22Rv1 (cell line): ENCODE data around the gene RAC3.

Experiments used
- H3K27ac ChIP-seq: fragments of 450-650 bp; 2 replicates; pipeline ENCODE4 v1.5.1; 2017
- ZFX ChIP-seq: fragments of 450-650 bp; IDR thresholded peaks from 2 replicates; pipeline ENCODE4 v1.6.1; 2017; ENCODE audit warnings: antibody characterized with exemption, borderline replicate concordance
- TF ChIP-seq, protein P1 (sequence below): fragments of 450-650 bp; IDR thresholded peaks from 2 replicates; pipeline ENCODE4 v1.5.1; 2017; ENCODE audit warnings: mild to moderate bottlenecking

Gene RAC3

DNA sequence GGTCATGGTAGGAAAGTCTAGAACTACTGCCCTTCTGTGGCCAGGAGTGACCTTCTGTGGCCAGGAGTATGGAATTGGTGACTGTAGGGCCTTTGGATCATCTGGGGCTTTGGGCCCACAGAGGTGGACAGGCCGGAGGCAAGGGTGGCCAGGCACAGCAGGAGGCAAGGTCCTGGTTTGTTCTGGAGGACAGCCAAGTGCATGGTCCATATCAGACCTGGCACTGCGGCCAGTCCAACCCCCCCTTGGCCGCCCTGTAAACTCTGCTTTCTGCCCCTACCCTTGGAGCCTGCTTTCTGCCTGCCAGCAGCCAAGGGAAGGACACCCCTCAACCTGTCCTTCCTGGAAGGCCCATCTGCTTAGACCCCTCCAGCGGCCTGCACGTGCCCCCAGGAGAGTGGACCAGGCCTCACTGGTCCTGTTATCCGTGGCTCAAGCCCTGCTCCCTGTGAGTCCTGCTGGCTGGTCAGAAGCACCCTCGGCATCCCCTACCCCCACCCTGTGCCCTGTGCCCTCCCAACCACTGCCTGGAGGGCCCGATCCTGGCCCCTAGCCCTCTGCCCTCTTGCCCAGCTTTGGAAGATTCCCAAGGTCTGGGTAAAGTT is 8.3 kb downstream of the RAC3 start:
- TF ChIP-seq, protein P1, sequence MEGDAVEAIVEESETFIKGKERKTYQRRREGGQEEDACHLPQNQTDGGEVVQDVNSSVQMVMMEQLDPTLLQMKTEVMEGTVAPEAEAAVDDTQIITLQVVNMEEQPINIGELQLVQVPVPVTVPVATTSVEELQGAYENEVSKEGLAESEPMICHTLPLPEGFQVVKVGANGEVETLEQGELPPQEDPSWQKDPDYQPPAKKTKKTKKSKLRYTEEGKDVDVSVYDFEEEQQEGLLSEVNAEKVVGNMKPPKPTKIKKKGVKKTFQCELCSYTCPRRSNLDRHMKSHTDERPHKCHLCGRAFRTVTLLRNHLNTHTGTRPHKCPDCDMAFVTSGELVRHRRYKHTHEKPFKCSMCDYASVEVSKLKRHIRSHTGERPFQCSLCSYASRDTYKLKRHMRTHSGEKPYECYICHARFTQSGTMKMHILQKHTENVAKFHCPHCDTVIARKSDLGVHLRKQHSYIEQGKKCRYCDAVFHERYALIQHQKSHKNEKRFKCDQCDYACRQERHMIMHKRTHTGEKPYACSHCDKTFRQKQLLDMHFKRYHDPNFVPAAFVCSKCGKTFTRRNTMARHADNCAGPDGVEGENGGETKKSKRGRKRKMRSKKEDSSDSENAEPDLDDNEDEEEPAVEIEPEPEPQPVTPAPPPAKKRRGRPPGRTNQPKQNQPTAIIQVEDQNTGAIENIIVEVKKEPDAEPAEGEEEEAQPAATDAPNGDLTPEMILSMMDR, result no peak
- TF ChIP-seq ZFX, result no peak
- no peak overlapping the region for H3K27ac ChIP-seq

DNA sequence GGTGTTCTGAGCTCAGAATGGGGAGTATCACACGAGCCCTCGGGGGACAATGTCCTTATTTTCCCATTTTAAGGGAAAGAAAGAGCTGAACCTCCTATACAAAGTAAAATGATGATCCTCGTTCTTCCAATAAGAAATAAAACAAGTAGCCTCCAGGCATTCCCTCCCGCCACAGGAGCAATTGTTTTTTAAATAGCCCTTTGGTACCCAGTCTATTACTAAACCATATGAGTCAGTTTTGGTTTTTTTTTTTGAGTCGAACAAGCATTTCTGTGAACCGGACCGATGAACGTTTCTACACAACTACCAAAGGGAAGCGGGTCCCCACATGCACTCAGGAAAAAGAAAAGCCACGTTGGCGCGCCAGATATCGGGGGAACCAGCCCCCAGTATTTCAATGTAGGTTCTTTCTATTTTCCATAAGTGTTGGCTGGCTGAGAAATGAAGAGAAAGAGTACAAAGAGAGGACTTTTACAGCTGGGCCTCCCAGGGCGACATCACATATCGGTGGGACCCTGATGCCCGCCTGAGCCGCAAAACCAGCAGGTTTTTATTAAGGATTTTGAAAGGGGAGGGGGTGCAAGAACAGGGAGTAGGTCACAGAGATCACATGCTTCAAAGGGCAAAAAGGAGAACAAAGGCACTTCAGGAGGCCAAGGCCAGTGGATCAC is 9.8 kb downstream of the RAC3 start:
- H3K27ac ChIP-seq, result no peak overlapping the region
- TF ChIP-seq ZFX, result no peak
- TF ChIP-seq, protein P1, result no peak

DNA sequence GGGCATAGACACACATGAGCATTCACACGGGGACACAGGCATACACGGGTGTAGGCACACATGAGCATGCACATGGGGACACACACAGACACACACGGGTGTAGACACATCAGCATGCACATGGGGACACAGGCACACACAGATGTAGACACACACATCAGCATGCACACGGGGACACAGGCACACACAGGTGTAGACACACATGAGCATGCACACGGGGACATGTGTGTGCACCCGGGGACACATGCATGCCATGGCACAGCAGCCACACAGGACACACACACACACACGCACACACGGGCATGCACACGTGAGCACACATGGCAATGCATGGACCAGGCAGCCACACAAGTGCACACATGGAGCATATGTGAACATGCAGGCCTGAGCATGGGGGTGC is 11.2 kb downstream of the RAC3 start:
- no peak overlapping the region for H3K27ac ChIP-seq

DNA sequence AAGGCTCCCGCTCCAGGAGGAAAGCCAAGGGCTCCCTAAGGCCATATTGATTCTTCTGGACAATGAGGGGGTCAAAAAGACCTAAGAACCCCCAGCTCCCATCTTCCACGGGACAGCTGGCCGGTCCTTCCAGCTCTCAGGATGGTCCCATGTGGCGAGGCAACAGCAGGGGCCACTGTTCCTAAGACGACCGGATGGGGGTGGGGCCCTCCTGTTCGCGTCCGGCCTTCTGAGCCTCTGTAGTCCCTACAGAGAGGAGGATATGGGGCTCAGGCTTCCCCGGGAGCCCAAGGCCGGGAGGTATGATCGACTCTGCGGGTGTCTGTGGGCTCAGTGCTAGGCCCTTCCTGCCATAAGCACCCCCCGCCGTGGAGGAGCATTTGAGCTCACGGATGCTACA is 12.0 kb downstream of the RAC3 start:
- TF ChIP-seq, protein P1, result no peak
- TF ChIP-seq ZFX, result no peak
- H3K27ac ChIP-seq, result no peak overlapping the region

More for the DNA sequence above, 11.2 kb downstream of the RAC3 start:
- TF ChIP-seq, protein P1, result no peak
- TF ChIP-seq ZFX, result no peak

DNA sequence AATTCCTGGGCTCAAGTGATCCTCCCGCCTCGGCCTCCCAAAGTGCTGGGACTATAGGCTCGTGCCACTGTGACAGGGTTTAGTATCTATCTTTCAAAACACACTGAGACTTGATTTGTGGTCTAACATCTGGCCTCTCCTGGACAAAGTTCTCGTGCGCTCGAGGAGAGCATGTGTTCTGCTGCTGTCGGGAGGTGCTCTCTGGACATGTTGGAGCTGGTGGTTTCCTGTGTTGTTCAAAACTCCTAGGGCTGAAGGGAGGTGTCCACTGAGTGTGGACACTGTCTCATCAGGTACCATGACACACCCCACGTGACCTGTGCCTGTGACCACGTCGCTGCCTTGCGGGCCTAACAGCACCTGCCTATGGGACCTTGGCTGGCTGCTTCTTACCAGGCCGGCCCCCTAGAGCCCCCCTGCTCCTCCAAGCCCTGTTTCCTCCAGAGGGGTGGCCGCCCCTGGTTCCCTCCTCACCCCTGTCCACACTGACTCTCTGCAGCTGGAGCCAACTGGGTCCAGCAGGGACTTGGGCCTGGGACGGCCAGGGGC is 14.5 kb downstream of the RAC3 start:
- TF ChIP-seq, protein P1, result no peak
- no peak for TF ChIP-seq ZFX
- no peak overlapping the region for H3K27ac ChIP-seq

DNA sequence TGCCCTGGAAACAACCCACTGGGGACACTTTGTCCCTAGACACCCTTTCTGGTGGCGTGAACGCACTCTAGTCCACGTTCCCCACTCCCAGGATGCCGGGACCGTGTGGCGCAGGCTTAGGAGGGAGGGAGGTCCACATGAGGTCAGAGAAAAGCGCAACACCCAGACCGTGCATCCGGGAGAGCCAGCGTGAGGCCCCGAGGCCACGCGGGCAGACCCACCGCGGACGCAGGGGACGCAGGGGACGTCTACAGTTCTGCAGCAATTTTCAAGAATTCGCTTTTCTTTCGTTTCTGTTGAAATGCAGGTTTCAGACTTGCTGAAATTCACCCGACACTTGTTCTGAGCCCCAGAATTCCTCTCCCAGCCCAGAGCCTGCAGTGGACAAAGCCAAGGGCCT is 15.4 kb downstream of the RAC3 start:
- TF ChIP-seq, protein P1, result no peak
- TF ChIP-seq ZFX, result no peak
- H3K27ac ChIP-seq, result no peak overlapping the region

DNA sequence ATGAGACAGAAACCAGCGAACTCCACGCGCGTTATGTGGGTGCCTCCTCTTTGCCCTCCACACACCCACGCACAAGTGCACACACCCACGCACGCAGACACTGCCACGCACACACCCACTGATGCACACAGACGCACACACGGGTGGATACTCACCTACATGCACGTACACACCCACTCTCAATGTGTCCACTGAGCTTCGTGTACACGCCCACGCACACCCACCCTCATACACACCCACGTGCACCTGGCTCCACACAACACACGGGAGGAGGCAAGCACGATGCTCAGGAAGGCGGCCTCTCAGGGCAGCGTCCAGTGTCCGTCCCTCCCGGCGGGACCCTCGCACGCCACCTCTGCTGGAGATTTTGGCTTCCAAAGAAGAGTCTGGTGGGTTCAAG is 15.9 kb downstream of the RAC3 start:
- no peak for TF ChIP-seq ZFX
- TF ChIP-seq, protein P1, result no peak
- H3K27ac ChIP-seq, result no peak overlapping the region
